ENCODE measurements around the gene FSTL5.

DNA sequence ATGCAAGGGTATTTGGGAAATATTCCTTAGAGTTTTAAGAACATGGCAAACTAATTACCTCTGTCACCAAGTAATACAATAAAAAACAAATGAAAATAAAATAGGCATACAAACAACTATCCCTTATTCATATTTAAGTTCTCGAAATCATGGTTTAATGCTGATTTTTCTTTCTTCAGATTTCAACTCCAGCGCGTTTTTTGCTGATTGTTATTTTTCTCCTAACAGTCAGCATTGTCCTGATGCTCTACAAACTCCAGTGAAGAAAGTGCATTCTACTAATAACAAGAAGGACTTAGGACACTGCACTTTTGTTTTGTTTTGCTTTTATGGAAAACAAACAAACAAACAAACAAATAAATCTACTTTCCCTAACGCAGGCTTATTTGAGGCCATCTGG, 282.4 kb downstream of the FSTL5 start:
- TF ChIP-seq, protein P1, sequence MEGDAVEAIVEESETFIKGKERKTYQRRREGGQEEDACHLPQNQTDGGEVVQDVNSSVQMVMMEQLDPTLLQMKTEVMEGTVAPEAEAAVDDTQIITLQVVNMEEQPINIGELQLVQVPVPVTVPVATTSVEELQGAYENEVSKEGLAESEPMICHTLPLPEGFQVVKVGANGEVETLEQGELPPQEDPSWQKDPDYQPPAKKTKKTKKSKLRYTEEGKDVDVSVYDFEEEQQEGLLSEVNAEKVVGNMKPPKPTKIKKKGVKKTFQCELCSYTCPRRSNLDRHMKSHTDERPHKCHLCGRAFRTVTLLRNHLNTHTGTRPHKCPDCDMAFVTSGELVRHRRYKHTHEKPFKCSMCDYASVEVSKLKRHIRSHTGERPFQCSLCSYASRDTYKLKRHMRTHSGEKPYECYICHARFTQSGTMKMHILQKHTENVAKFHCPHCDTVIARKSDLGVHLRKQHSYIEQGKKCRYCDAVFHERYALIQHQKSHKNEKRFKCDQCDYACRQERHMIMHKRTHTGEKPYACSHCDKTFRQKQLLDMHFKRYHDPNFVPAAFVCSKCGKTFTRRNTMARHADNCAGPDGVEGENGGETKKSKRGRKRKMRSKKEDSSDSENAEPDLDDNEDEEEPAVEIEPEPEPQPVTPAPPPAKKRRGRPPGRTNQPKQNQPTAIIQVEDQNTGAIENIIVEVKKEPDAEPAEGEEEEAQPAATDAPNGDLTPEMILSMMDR (IDR thresholded peaks at IDR 0.05): no peak
- TF ChIP-seq POLR2A (IDR thresholded peaks at IDR 0.05): no peak

All from esophagus squamous epithelium (tissue), 4 donors.